Spleen (tissue), 7 donors: ENCODE data around the gene ASCL5.

Experiments
- POLR2A ChIP-seq, 3 donors: fragments of 450-650 bp; IDR thresholded peaks; one replicate each; pipeline ENCODE4 v1.5.1; 2017; ENCODE audit warnings: antibody characterized with exemption in 3 of 3, mild to moderate bottlenecking in 1 of 3
- TF ChIP-seq, protein P1 (sequence below), 11 experiments: fragments of 200-600 bp in 7 of 11; fragments of 450-650 bp in 4 of 11; sonication (generic) in 4 of 11; IDR thresholded peaks in 8 of 11; conservative IDR thresholded peaks in 3 of 11; 1 replicate in 7 of 11; 2 replicates in 4 of 11; pipeline versions ENCODE4 v1.4.0 to v1.8.0; 2016 to 2021; ENCODE audit warnings: antibody characterized with exemption in 11 of 11, inconsistent platforms in 4 of 11, mild to moderate bottlenecking in 1 of 11
- donor health status: DM: no; HTN: no; CAD: no; lungs with moderate emphysema.
- donor health status: DM: no; HTN: no; CAD: no.
- donor health status: DM: no; HTN: no; CAD: no.

DNA sequence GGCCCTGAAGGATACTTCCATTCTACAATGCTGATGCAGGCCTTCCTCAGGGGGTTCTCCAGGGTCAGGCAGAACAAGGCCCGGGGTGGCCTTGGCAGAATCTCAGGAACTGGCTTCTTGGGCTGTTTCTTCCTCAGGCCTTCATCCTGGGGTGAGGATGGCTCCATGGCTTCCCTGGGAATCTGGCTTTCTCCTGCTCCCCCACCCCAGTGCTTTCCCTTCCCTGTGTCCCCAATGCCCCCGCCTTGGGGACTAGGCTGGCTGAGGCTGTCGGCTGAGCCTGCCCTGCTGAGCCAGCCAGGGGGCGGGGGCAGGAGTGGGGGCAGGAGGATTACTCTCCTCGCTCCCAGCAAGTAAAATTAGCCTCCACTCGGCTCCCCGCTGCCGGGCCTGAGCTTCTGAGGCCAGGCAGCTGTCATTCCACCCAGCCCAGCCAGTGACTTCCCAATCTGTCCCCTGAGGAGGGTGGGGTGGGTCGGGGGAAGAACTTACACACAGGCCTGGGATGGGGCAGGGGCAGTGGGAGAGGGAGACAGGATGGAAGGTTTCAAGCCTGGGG lies 14.7 kb downstream of the ASCL5 start, which contains the start of gene CACNA1S:
- TF ChIP-seq, protein P1, sequence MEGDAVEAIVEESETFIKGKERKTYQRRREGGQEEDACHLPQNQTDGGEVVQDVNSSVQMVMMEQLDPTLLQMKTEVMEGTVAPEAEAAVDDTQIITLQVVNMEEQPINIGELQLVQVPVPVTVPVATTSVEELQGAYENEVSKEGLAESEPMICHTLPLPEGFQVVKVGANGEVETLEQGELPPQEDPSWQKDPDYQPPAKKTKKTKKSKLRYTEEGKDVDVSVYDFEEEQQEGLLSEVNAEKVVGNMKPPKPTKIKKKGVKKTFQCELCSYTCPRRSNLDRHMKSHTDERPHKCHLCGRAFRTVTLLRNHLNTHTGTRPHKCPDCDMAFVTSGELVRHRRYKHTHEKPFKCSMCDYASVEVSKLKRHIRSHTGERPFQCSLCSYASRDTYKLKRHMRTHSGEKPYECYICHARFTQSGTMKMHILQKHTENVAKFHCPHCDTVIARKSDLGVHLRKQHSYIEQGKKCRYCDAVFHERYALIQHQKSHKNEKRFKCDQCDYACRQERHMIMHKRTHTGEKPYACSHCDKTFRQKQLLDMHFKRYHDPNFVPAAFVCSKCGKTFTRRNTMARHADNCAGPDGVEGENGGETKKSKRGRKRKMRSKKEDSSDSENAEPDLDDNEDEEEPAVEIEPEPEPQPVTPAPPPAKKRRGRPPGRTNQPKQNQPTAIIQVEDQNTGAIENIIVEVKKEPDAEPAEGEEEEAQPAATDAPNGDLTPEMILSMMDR (IDR thresholded peaks at IDR 0.05 in 8 of 11, conservative IDR thresholded peaks at IDR 0.05 in 3 of 11): no peak
- no peak for TF ChIP-seq POLR2A (IDR thresholded peaks at IDR 0.05)
